ENCODE measurements around the gene CCDC186.
"Not testable (repeated sequence)": the region's sequence is repeated elsewhere in the genome, so short reads cannot be mapped to it uniquely, and the experiment has no call there.

The CCDC186 gene

GRCh38 chr10:114173603-114173920 lies 441 bp downstream of the CCDC186 start:
- no peak for DNase-seq (ENCODE audit: low read depth, low spot score)

DNA sequence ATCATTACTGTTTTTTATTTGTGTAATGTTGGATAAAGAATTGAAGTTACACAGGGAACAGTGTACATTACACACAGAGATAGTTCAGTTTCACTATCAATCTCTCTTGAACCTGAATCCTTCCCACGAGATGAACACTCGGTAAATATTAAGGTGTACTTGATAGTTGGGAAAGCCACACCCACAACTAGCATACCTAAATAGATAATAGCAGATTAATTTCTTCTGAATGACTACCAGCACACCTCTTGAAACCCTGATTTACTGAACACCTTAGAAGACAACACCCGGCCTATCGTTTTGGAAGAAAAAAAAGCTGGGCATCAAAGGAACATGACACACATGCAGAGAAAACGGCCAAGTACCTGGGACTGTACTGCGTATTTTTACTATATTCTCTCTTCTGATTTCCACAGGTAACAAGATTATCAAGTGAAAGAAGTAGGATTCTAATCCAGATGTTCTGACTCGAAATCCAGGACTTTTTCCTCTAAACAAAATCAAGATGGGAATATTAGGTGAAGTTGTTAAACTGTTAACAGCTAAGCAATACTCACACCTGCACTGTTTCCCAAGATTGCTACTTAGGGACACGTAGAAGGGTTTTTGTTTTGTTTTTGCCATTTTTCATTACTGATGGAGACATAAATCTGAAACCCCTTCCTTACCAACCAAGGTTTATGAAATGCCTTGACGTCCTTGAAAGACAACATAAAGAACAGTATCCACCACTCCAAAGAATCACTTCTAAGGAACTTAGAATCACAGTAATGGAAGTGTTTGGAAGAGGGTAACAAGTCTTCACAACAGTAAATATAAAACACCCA lies 1.0 kb downstream of the CCDC186 start:
- no peak for DNase-seq (ENCODE audit: low read depth, low spot score)

DNA sequence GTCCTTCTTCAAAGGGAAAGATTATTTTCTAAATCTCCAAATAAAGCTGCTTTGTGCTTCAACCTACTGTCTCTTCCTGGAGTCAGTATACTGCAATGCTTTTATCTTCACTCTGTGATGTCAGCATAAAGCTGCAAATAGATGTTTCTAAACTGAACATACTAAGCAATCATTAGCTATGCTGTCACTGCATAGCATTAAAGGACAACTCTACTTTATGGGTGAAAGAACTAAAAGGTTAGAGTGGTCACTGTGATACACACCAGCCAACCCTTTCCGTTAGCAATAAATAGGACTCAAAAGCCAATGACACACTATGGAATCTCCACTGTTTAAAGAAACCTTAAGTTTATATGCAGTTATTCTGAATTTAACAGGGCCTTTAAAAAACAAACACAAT lies 1.8 kb downstream of the CCDC186 start:
- no peak for DNase-seq (ENCODE audit: low read depth, low spot score)

DNA sequence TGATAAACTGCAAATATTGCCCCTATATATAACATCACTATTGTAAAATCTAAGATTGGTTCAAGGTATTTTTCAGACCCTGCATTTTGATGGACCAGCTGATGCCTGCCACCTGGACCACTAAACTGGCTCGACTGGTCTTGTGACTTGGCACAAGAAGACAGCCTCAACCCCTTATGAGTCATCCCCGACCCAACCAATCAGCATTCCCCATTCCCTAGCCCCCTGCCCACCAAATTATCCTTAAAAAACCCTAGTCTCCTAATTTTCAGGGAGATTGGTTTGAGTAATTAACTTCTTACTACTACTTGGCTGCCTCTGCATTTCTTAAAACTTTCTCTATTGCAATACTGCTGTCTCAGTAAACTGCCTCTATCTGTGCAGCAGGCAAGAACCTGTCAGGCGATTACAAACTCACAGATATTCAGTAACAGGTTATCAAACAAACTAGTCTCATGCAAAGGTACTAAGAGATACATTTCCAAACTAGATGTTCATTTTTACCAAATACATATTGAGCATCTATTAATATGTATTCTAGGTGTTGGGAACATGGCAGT lies 5.5 kb downstream of the CCDC186 start:
- DNase-seq (ENCODE audit: low read depth, low spot score), result no peak

DNA sequence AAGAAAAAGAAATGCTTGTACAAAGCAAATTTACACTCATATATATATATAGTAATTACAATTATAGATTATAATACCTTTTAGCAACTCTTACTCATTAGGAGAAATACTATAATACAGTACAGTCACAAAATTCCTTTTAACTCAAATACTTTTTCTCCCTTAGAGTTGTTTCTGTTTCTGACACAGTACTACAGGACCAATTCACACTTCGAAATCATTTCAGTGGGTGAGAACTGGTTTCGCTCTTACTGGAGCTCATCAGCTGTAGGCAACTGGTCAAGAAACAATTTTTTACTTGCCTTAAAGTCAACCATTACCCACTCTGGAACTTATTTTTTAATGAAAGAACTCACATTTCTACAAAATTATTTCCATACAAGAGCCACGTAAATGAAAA lies 6.0 kb downstream of the CCDC186 start:
- DNase-seq (ENCODE audit: low read depth, low spot score), result no peak

GRCh38 chr10:114166494-114166893 lies 7.5 kb downstream of the CCDC186 start:
- no peak for DNase-seq (ENCODE audit: low read depth, low spot score)

GRCh38 chr10:114166043-114166442 lies 8.0 kb downstream of the CCDC186 start:
- peak; percentile 42 for DNase-seq (ENCODE audit: low read depth, low spot score)

DNA sequence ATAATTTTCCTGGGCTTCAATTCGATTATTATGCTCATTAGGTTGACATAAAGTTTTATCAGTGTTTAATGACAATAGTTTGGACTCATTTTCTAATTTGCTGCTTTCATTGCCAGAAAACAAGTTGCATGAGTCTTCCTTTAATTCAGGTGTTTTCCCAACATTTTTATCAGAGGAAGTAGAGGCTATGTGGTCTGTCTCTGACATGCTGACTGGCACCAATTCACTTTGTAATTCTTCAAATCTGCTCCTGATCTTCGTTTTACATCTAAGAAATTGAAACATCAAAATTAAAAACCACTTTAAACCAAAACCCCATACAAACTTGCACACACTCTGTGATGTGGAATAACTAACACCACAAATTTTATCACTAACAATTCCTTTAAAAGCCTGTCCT lies 10.9 kb downstream of the CCDC186 start:
- DNase-seq (ENCODE audit: low read depth, low spot score), result no peak

DNA sequence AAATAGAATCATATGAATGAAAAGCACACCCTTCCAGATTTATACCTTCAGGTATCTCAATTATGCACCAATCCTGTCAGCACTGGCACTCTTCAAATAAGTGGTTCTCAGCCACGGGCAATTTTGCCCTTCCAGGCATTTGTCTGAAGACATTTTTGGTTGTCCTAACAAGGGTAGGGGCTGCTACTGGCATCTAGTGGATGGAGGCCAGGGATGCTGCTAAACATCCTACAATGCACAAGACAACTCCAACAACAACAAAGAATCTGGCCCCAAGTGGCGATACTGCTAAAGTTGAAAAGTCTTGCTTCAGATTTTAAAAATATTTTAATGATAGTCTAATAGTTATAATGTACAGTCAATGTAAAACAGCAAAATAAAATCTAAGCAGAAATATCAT lies 16.1 kb downstream of the CCDC186 start:
- DNase-seq (ENCODE audit: low read depth, low spot score), result no peak

DNA sequence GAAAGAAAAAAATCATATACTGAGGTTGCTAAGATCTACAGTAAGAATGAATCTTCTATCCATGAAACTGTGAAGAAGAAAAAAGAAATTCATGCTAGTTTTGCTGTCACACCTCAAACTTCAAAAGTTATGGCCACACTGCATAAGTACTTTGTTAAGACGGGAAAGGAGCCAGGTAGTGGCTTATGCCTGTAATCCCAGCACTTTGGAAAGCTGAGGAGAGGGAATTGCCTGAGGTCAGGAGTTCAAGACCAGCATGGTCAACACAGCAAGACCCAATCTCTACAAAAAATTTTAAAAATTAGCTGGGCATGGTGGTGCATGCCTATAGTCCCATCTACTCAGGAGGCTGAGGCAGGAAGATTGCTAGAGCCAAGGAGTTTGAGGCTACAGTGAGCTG lies 22.1 kb downstream of the CCDC186 start:
- DNase-seq (ENCODE audit: low read depth, low spot score), result no peak

- DNase-seq (ENCODE audit: low read depth, low spot score), result no peak
Observed at GRCh38 chr10:114151486-114151885, 22.5 kb downstream of the CCDC186 start.

DNA sequence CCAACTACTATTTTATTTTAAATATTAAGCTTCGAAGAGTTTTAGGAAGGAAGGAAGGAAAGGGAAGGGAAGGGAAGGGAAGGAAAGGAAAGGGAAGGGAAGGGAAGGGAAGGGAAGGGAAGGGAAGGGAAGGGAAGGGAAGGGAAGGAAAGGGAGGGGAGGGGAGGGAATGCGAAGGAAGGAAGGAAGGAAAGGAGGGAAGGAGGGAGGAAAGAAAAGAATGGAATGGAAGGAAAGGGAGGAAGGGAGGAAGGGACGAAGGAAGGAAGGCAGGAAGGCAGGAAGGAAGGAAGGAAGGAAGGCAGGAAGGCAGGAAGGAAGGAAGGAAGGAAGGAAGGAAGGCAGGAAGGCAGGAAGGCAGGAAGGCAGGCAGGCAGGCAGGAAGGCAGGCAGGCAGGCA lies 24.5 kb downstream of the CCDC186 start:
- not testable (repeated sequence) for DNase-seq (ENCODE audit: low read depth, low spot score)

DNA sequence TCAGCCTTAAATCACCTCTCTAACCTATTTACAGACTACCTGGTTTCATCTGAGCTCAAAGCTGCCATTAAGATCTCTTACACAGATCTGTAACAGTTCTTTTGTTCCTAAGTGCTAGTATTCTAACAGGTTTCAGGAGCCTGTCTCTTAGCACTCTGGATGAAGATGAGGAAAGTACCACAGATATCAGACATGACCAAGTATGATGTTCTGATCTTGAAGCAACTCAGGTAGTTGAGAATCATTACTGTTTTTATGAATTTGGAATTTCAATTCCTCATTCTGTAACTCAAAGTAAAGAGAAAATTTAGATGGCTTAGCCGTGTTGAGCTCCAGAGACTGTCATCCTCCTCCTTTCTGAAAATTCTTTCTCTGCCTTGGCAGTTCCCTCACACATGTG lies 30.8 kb downstream of the CCDC186 start:
- DNase-seq (ENCODE audit: low read depth, low spot score), result no peak

DNA sequence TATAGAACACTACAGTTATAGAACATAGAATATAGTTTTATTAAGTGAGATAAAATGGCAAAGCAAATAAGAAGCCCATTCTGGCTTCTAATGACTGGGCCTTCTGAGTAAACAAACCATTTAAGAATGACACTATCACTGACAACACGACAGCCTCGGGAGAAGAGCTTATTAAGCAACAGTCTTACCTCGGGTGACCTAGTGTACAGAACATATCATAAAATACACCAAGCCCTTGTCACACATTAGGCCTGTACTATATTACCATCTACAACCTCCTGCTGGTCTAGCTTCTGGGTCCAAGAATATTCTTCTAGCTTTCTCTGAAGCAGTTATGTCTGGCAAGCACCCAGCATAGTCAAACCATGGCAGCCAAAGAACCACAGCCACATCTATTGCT lies 32.0 kb downstream of the CCDC186 start:
- DNase-seq (ENCODE audit: low read depth, low spot score), result no peak

DNA sequence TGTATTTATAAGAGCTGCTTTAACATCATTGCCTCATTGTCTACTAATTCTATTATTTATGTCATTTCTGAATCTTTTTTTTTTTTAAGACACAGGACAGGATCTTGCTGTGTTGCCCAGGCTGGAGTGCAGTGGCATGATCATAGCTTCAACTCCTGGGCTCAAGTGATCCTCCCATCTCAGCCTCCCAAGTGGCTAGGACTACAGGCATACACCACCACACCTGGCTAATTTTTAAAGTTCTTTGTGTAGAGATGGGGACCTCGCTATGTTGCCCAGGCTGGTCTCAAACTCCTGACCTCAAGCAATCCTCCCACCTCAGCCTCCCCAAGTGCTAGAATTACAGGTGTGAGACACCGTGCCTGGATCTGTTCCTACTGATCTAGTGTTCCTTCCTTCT lies 33.2 kb downstream of the CCDC186 start:
- DNase-seq (ENCODE audit: low read depth, low spot score), result not testable (repeated sequence)

- no peak for DNase-seq (ENCODE audit: low read depth, low spot score)
Observed at GRCh38 chr10:114140036-114140435, 34.0 kb downstream of the CCDC186 start.

DNA sequence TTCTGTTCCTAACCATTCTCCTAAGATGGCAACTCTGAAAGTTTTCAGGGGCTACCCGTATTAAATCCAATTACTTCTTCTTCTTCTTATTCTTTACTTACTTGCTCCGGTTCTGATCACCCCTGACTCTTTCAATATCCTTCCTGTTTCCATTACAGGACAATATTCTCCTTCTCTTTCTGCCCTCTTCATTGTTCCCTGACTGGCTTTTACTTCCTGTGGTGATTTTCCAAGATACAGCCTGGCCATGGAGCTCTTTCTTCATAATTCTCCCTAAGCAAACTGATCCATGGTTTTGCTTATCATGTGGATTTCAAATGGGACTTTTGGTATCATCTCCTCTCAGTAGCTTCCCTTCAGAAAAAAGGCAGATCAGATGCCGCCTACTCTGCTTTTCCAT lies 35.4 kb downstream of the CCDC186 start:
- no peak for DNase-seq (ENCODE audit: low read depth, low spot score)

GRCh38 chr10:114135476-114135875 lies 38.5 kb downstream of the CCDC186 start:
- no peak for DNase-seq (ENCODE audit: low read depth, low spot score)

- DNase-seq (ENCODE audit: low read depth, low spot score), result no peak
Observed at GRCh38 chr10:114131094-114131493, 42.9 kb downstream of the CCDC186 start.

DNA sequence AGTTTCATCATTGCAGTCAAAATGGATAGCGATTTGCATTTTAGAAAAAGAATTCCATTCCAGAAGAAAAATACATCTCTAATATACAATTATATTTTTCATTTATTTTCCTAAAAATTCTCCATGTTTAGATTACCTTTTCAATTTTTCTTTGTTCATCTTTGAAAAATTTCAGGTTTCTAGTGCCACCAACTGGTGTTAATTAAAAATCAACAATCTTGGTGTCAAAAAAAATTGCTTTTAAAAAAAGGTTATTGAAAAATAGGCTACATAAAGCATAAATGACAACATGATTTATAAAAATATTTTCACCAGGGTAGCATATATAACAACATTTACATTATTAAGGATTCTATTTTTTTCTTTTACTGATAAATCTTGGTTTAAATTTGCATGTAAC lies 53.0 kb downstream of the CCDC186 start:
- DNase-seq (ENCODE audit: low read depth, low spot score), result no peak

DNA sequence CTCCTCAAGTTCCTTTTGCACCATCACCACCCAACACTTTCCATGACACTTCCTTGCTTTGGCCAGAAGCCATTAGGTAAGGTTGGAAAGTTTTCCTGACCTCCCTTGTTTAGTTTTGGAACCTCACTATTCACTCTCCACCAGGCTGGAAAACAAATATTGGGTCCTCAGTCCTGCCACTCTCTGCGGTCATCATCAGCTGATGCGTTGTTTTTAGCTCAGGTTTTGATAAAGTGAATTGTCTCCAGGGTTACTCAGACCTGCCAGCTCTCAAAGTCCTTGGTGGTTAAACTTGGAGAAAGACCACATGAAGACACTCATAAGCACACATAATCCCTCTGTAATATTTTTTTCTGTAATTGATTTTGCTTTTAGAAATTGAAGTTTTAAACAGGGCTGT lies 55.5 kb downstream of the CCDC186 start:
- no peak for DNase-seq (ENCODE audit: low read depth, low spot score)

DNA sequence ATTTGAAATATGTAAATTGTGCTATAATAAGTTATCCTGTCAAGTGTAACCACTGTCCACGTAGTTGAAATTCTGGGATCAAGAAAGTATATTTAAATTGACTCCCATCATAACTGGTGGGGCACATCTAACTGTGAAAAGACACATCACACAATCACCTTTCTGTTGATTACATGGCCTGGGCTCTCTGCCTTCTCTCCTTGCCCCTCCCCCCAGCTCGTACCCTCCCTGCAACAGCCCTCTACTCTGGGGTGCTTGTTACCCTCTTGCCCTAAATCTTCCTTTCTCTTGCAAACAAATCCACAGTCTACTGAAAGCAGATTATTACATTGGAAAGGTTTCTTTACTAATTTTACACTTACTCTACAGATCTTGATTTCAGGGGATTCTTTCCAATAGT lies 56.3 kb downstream of the CCDC186 start:
- no peak for DNase-seq (ENCODE audit: low read depth, low spot score)

GRCh38 chr10:114115661-114116445 lies 58.1 kb downstream of the CCDC186 start:
- DNase-seq (ENCODE audit: low read depth, low spot score), result no peak
